RWPE1 (cell line): ENCODE results near the gene TPM3.
A peak's percentile ranks its signal among the peaks of the same experiment; 100 is the strongest.

Source experiments
- CTCF ChIA-PET: fragments of 350-600 bp; sonication (Branson Sonifier 250); formaldehyde crosslinking; extraction: SDS; loops from one replicate; lab custom pipeline; 2021; lab: Yijun Ruan, JAX
- POLR2A ChIA-PET: fragments of 400-600 bp; formaldehyde crosslinking; extraction: SDS; loops from one replicate; lab custom pipeline; 2020; ENCODE audit warnings: antibody characterized with exemption; ENCODE audit not compliant: low non-redundant PET; lab: Yijun Ruan, JAX
- DNase-seq: peaks from one replicate; pipeline ENCODE4 v3.0.0; 2012; ENCODE audit warnings: low spot score
- H3K27ac ChIP-seq: fragments of 450-650 bp; 2 replicates; pipeline ENCODE4 v1.5.1; 2017
- TF ChIP-seq, protein P1 (sequence below): fragments of 450-650 bp; conservative IDR thresholded peaks from 2 replicates; pipeline ENCODE4 v1.5.1; 2017; ENCODE audit warnings: low read depth, mild to moderate bottlenecking

Gene TPM3

DNA sequence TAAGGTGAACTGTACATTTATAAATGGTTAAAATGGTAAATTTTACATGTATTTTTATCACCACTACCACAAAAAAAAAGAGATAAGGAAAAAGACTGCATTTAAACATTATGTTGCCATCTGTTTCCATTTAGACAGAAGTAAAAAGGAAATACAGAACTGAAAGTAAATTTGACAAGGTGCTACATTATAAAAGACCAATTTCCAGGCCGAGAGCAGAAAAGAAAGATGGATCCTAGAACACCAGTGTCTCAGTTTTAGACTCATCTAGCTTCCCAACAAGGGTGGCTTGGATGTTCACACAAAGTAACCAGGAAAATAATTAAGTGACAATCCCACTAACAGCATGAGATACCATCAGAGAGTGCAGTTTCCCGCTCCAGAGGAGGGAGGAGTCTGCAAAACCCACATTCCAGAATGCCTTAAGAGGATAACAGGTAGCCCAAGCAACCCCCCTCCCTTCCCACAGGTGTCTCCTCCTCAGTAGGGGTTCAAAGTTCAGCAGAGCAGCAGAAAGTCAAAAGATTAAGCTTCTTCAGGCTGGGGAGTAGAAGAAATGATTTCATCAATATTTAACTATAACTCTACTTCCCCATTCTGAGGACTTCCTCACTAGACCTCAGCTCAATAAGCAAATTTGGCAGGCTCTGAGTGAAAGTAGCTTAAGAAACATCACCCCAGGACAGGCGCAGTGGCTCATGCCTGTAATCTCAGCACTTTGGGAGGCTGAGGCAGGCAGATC is 11.8 kb downstream of the TPM3 start:
- TF ChIP-seq, protein P1, sequence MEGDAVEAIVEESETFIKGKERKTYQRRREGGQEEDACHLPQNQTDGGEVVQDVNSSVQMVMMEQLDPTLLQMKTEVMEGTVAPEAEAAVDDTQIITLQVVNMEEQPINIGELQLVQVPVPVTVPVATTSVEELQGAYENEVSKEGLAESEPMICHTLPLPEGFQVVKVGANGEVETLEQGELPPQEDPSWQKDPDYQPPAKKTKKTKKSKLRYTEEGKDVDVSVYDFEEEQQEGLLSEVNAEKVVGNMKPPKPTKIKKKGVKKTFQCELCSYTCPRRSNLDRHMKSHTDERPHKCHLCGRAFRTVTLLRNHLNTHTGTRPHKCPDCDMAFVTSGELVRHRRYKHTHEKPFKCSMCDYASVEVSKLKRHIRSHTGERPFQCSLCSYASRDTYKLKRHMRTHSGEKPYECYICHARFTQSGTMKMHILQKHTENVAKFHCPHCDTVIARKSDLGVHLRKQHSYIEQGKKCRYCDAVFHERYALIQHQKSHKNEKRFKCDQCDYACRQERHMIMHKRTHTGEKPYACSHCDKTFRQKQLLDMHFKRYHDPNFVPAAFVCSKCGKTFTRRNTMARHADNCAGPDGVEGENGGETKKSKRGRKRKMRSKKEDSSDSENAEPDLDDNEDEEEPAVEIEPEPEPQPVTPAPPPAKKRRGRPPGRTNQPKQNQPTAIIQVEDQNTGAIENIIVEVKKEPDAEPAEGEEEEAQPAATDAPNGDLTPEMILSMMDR = no peak
- no peak for DNase-seq
- peak overlapping the region; percentile 46 for H3K27ac ChIP-seq
- ChIA-PET POLR2A (no interaction called here), CTCF (interaction anchor here (0.6 kb wide), 1 partner anchor 57 kb away, joined by 3 read pairs; no protein-coding TSS in a partner anchor)

DNA sequence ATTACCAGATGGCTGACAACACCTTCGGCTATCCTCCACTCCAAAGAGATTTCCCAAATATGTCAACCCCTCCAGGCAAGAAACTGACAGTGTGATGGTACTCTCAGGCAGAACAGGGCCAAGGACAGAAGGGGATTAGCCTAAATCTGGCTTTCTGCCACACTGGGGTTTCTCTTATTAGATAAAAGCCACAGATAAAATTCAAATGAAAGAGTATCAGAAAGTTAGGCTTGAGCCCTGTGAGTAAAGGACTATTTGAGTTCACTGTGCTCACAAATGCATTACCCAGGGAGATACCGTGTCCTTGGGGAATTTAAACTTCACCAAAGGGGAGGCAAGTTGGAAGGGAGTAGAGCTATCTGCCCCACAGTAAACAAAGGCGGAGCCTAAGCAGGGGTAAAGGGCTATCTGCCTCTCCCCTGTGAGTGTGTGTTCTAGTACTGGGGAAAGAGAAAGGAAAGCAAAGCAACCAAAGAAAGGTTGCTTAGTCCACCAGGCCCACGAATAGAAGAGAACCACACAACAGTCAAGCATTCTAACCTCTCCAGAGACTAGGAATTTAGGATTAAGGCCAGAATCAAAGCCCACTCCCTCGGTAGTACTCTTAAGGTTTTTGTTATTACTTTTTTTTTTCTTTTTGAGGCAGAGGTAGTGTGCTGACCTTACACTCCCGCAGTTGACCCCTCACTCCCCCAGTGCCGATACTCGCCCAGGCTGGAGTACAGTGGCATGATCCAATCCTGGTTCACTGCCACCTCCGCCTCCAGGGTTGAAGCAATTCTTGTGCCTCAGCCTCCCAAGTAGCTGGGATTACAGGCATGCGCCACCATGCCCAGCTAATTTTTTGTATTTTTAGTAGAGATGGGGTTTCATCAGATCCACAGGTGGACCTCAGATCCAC is 12.7 kb downstream of the TPM3 start:
- no peak for DNase-seq
- H3K27ac ChIP-seq = peak overlapping the region; percentile 45; the same call in 1 of the 2 replicates
- ChIA-PET POLR2A (no interaction called here), CTCF (no interaction called here)
- TF ChIP-seq, protein P1 = no peak

DNA sequence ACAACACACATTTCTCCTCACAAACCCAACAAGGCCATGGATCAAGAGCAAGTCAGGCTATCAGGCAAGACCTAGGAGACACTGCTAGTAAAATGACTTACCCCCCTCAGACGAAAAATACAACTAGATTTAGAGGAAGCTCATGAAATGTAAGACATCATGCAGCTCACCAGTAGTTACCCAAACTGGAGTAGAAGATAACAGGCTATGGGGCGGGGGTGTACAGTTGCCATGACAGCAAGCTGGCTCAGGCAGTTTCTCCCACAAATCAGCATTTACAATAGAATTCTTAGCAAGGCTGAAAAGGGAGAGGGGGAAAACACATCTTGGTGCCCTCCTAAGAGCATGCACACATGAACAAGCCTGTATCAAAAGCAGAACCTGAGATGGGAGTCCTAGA is 13.9 kb downstream of the TPM3 start:
- POLR2A ChIA-PET = no interaction called here
- no peak overlapping the region for H3K27ac ChIP-seq
- TF ChIP-seq, protein P1 = no peak
- CTCF ChIA-PET = no interaction called here
- DNase-seq = no peak

DNA sequence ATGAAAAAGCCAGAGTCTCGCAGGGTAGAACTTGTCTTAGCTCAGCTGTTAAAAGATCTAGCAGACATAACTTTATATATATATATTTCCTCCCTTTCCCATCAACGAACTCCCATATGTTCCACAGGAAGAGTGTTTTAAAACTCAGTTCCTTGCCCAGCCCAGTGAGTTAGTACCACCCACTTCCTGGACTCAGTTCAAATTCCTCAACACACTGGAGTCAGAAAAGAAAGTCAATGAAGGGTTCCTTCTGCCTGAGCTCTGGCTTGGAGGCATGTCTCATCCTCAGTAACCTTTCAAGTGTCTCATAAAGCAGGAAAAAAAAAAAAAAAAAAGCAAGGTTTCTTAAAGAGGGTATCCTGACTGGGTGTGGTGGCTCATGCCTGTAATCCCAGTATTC is 15.6 kb downstream of the TPM3 start:
- no peak for DNase-seq
- ChIA-PET CTCF (interaction anchor here (0.6 kb wide), 1 partner anchor 13 kb away, joined by 3 read pairs; no protein-coding TSS in a partner anchor), POLR2A (no interaction called here)
- peak overlapping the region; percentile 59 for H3K27ac ChIP-seq
- TF ChIP-seq, protein P1 = no peak

DNA sequence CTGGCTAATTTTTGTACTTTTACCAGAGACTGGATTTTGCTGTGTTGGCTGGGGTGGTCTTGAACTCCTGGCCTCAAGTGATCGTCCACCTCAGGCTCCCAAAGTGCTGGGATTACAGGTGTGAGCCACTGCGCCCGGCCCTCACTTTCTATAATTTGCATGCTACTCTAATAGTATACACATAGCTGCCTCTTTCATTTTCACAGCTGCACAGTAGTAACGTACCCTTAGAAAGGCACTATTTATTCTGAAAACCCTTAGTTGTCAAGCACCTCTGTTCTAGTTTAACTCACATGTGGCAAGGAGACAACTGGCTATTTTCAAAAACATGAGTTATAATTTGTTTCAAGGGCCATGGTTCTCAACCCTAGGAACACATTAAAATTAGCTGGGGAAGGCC is 17.2 kb downstream of the TPM3 start:
- ChIA-PET POLR2A (interaction anchor here (0.6 kb wide), 1 partner anchor 93 kb away, joined by 5 read pairs; no protein-coding TSS in a partner anchor), CTCF (no interaction called here)
- TF ChIP-seq, protein P1 = no peak
- no peak for DNase-seq
- no peak overlapping the region for H3K27ac ChIP-seq

DNA sequence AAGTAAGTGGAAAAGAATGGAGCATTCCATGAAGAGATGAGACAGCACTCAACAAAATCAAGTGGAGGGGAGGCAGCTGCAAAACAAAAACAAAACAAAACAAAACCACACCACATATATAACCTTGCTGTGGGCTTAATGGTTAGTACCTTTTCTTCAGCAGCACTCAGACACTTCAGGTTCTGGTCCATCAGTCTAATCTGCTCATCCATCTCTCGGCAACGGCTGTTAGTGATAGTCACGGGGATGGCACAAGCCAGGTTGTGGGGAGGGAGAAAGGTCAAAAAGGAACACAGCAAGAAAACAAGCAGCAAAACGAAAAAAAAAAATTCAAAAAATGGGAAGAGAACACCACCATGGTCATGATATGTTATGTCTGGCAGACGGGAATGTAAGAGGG is 20.0 kb downstream of the TPM3 start:
- POLR2A ChIA-PET = no interaction called here
- DNase-seq = no peak
- H3K27ac ChIP-seq = no peak overlapping the region
- TF ChIP-seq, protein P1 = no peak
- CTCF ChIA-PET = interaction anchor here (0.6 kb wide), 1 partner anchor 76 kb away, joined by 4 read pairs; no protein-coding TSS in a partner anchor
